GM12864 (cell line): ENCODE data around the gene OR3A3.
"Not testable (repeated sequence)": the region's sequence is repeated elsewhere in the genome, so short reads cannot be mapped to it uniquely, and the experiment has no call there.

Experiments
- DNase-seq: peaks from one replicate; pipeline ENCODE4 v3.0.0-alpha.2; 2011; ENCODE audit warnings: low read depth
- H3K4me3 ChIP-seq: 2 replicates; pipeline ENCODE4 v1.5.1; 2011; ENCODE audit warnings: mild to moderate bottlenecking, low read depth, low read length, control low read depth
- CTCF ChIP-seq: IDR thresholded peaks from 2 replicates; pipeline ENCODE4 v1.5.1; 2011; ENCODE audit warnings: low read depth, mild to moderate bottlenecking, moderate library complexity, low read length, control low read depth, inconsistent platforms; ENCODE audit errors: missing control alignments

OR3A3 gene

GRCh38 chr17:3440451-3440850, 29.3 kb downstream of the OR3A3 start:
- no peak for TF ChIP-seq CTCF
- no peak overlapping the region for H3K4me3 ChIP-seq
- no peak for DNase-seq

- peak; percentile 38 for TF ChIP-seq CTCF
- DNase-seq: no peak
- H3K4me3 ChIP-seq: no peak overlapping the region
Measured at GRCh38 chr17:3447625-3448024, 36.5 kb downstream of the OR3A3 start.

- DNase-seq: no peak
- no peak for TF ChIP-seq CTCF
- H3K4me3 ChIP-seq: no peak overlapping the region
Measured at GRCh38 chr17:3448059-3448665, 37.0 kb downstream of the OR3A3 start.

GRCh38 chr17:3466355-3466754, 55.2 kb downstream of the OR3A3 start:
- not testable (repeated sequence) for DNase-seq, H3K4me3 ChIP-seq

- TF ChIP-seq CTCF: no peak
- H3K4me3 ChIP-seq: no peak overlapping the region
- no peak for DNase-seq
Measured at GRCh38 chr17:3469529-3469928, 58.4 kb downstream of the OR3A3 start.

GRCh38 chr17:3471599-3471998, 60.4 kb downstream of the OR3A3 start, which contains the start of gene SPATA22:
TSS of gene SPATA22 (minus strand) at chr17:3471819. CDS start at chr17:3469325, 2,494 bp downstream.
- H3K4me3 ChIP-seq: no peak within 1 kb of the TSS
- no peak for DNase-seq
- TF ChIP-seq CTCF: no peak

GRCh38 chr17:3472137-3472536, 61.0 kb downstream of the OR3A3 start:
- H3K4me3 ChIP-seq: no peak overlapping the region
- no peak for DNase-seq
- TF ChIP-seq CTCF: no peak
